Neural cell (in vitro differentiated cells): Measurements from ENCODE around the gene ZNF3. TPM values are rescaled to one million over a fixed set of nuclear protein-coding genes. Genes with fewer than 3 reads are reported as not detected.

ENCODE experiments used
- H2AFZ ChIP-seq: fragments of 200-600, 300-800 bp; sonication (generic), shearing (Covaris generic); 2 replicates; pipeline ENCODE4 v1.6.0; 2014; ENCODE audit warnings: low read depth, mild to moderate bottlenecking, antibody characterized with exemption, low read length, moderate library complexity
- H3F3A ChIP-seq: fragments of 200-600 bp; shearing (Covaris generic); 2 replicates; pipeline ENCODE4 v1.6.1; 2016; ENCODE audit warnings: mild to moderate bottlenecking, moderate library complexity, mixed read lengths, antibody characterized with exemption, low read length; ENCODE audit not compliant: insufficient read depth, poor library complexity, severe bottlenecking
- H3K27ac ChIP-seq: fragments of 200-600, 300-800 bp; sonication (generic), shearing (Covaris generic); 2 replicates; pipeline ENCODE4 v1.5.1; 2014; ENCODE audit warnings: mild to moderate bottlenecking, low read length, moderate library complexity
- H3K27me3 ChIP-seq: fragments of 300-800, 200-600 bp; sonication (generic), shearing (Covaris generic); 2 replicates; pipeline ENCODE4 v1.6.0; 2014; ENCODE audit warnings: mild to moderate bottlenecking, low read depth, low read length, moderate library complexity; ENCODE audit not compliant: insufficient read depth
- H3K36me3 ChIP-seq: fragments of 300-800, 200-600 bp; sonication (generic), shearing (Covaris generic); 2 replicates; pipeline ENCODE4 v1.5.1; 2014; ENCODE audit warnings: mild to moderate bottlenecking, antibody characterized with exemption, low read length, moderate library complexity; ENCODE audit not compliant: insufficient read depth
- H3K4me2 ChIP-seq: fragments of 300-800, 200-600 bp; sonication (generic), shearing (Covaris generic); 2 replicates; pipeline ENCODE4 v1.6.0; 2014; ENCODE audit warnings: mild to moderate bottlenecking, low read length
- H3K4me3 ChIP-seq: fragments of 300-800, 200-600 bp; sonication (generic), shearing (Covaris generic); 2 replicates; pipeline ENCODE4 v1.5.1; 2014; ENCODE audit warnings: mild to moderate bottlenecking, low read length, moderate library complexity
- H3K79me2 ChIP-seq: fragments of 200-600 bp; shearing (Covaris generic); replicated peaks from 2 replicates; pipeline ENCODE4 v1.6.0; 2014; ENCODE audit warnings: mild to moderate bottlenecking, low read length, moderate library complexity; ENCODE audit not compliant: insufficient read depth
- H3K9ac ChIP-seq: fragments of 300-800, 200-600 bp; sonication (generic), shearing (Covaris generic); 2 replicates; pipeline ENCODE4 v1.6.1; 2016; ENCODE audit warnings: mild to moderate bottlenecking, low read length, mixed read lengths
- H3K9me2 ChIP-seq: fragments of 200-600 bp; shearing (Covaris generic); 2 replicates; pipeline ENCODE4 v1.6.1; 2016; ENCODE audit warnings: mild to moderate bottlenecking, low read length, mixed read lengths; ENCODE audit not compliant: insufficient read depth
- H3K9me3 ChIP-seq: fragments of 200-600, 300-800 bp; sonication (generic), shearing (Covaris generic); 2 replicates; pipeline ENCODE4 v1.6.1; 2016; ENCODE audit warnings: mild to moderate bottlenecking, mixed run types, low read length, moderate library complexity, mixed read lengths
- H4K20me1 ChIP-seq: fragments of 200-600 bp; shearing (Covaris generic); 2 replicates; pipeline ENCODE4 v1.6.1; 2016; ENCODE audit warnings: mild to moderate bottlenecking, mixed run types; ENCODE audit not compliant: insufficient read depth
- EP300 ChIP-seq: fragments of 450-650 bp; conservative IDR thresholded peaks from 2 replicates; pipeline ENCODE4 v1.6.1; 2014; ENCODE audit warnings: antibody characterized with exemption, mild to moderate bottlenecking, moderate library complexity; ENCODE audit not compliant: poor library complexity, severe bottlenecking
- EZH2 ChIP-seq: fragments of 200-600, 300-800 bp; shearing (Covaris generic), sonication (generic); IDR thresholded peaks from 2 replicates; pipeline ENCODE4 v1.6.1; 2014; ENCODE audit warnings: antibody characterized with exemption, low read length, borderline replicate concordance, mild to moderate bottlenecking; ENCODE audit not compliant: insufficient read depth, poor library complexity, severe bottlenecking
- MXI1 ChIP-seq: fragments of 450-650 bp; conservative IDR thresholded peaks from 2 replicates; pipeline ENCODE4 v1.6.1; 2014; ENCODE audit warnings: antibody characterized with exemption, mild to moderate bottlenecking; ENCODE audit not compliant: poor library complexity, severe bottlenecking
- POLR2AphosphoS5 ChIP-seq: IDR thresholded peaks from 2 replicates; pipeline ENCODE4 v1.6.1; 2012
- RAD21 ChIP-seq: fragments of 450-650 bp; conservative IDR thresholded peaks from 2 replicates; pipeline ENCODE4 v1.6.1; 2014; ENCODE audit warnings: antibody characterized with exemption, mild to moderate bottlenecking, moderate library complexity
- REST ChIP-seq: IDR thresholded peaks from 2 replicates; pipeline ENCODE4 v1.6.1; 2012; ENCODE audit warnings: borderline replicate concordance
- SMC3 ChIP-seq: fragments of 450-650 bp; conservative IDR thresholded peaks from 2 replicates; pipeline ENCODE4 v1.6.1; 2014; ENCODE audit warnings: antibody characterized with exemption, mild to moderate bottlenecking, moderate library complexity; ENCODE audit not compliant: poor library complexity
- TAF1 ChIP-seq: IDR thresholded peaks from 2 replicates; pipeline ENCODE4 v1.6.1; 2012; ENCODE audit warnings: low read depth
- polyA plus RNA-seq: library from polyadenylated mRNA; depleted of rRNA; stranded (reverse); fragments of >200 nt; gene quantifications from 2 replicates; pipeline ENCODE4 v1.2.3, GENCODE V29; 2014
- TF ChIP-seq, protein P1 (sequence below): fragments of 450-650 bp; IDR thresholded peaks from 2 replicates; pipeline ENCODE4 v1.5.1; 2014; ENCODE audit warnings: antibody characterized with exemption, mild to moderate bottlenecking, moderate library complexity; ENCODE audit not compliant: poor library complexity, severe bottlenecking

Gene ZNF3
- polyA plus RNA-seq, 1 donor from 2014 or later: 57.2 TPM

GRCh38 chr7:100099452-100099851 lies 17.9 kb upstream of the ZNF3 start:
- no peak for TF ChIP-seq EZH2
- no peak for TF ChIP-seq TAF1
- TF ChIP-seq, protein P1, sequence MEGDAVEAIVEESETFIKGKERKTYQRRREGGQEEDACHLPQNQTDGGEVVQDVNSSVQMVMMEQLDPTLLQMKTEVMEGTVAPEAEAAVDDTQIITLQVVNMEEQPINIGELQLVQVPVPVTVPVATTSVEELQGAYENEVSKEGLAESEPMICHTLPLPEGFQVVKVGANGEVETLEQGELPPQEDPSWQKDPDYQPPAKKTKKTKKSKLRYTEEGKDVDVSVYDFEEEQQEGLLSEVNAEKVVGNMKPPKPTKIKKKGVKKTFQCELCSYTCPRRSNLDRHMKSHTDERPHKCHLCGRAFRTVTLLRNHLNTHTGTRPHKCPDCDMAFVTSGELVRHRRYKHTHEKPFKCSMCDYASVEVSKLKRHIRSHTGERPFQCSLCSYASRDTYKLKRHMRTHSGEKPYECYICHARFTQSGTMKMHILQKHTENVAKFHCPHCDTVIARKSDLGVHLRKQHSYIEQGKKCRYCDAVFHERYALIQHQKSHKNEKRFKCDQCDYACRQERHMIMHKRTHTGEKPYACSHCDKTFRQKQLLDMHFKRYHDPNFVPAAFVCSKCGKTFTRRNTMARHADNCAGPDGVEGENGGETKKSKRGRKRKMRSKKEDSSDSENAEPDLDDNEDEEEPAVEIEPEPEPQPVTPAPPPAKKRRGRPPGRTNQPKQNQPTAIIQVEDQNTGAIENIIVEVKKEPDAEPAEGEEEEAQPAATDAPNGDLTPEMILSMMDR: no peak
- no peak for TF ChIP-seq MXI1
- no peak for TF ChIP-seq SMC3
- no peak for TF ChIP-seq RAD21
- no peak for TF ChIP-seq REST
- no peak for TF ChIP-seq EP300
- no peak for TF ChIP-seq POLR2AphosphoS5
- no peaks in the 10 kb centered on the region for H3F3A ChIP-seq
- peak overlapping the region; percentile 93 for H3K9ac ChIP-seq
- no peaks in the 10 kb centered on the region for H3K9me3 ChIP-seq
- peak overlapping the region; percentile 81 for H3K4me2 ChIP-seq
- no peaks in the 10 kb centered on the region for H3K9me2 ChIP-seq
- no peaks in the 10 kb centered on the region for H3K27me3 ChIP-seq
- H3K79me2 ChIP-seq: peaks cover 26% of the 10 kb centered on the region
- H2AFZ ChIP-seq: no peak overlapping the region
- H3K27ac ChIP-seq: peak overlapping the region; percentile 95
- H3K36me3 ChIP-seq: peaks cover 14% of the 10 kb centered on the region
- H4K20me1 ChIP-seq: no peaks in the 10 kb centered on the region
- H3K4me3 ChIP-seq: peak overlapping the region; percentile 78

GRCh38 chr7:100098913-100099312 lies 17.4 kb upstream of the ZNF3 start:
- no peak overlapping the region for H2AFZ ChIP-seq
- H3K79me2 ChIP-seq: peaks cover 26% of the 10 kb centered on the region
- peak overlapping the region; percentile 95 for H3K27ac ChIP-seq
- H3K9ac ChIP-seq: peak overlapping the region; percentile 93
- no peaks in the 10 kb centered on the region for H4K20me1 ChIP-seq
- H3K27me3 ChIP-seq: no peaks in the 10 kb centered on the region
- no peaks in the 10 kb centered on the region for H3K9me3 ChIP-seq
- H3F3A ChIP-seq: no peaks in the 10 kb centered on the region
- H3K4me3 ChIP-seq: peak overlapping the region; percentile 78
- H3K36me3 ChIP-seq: peaks cover 14% of the 10 kb centered on the region
- H3K9me2 ChIP-seq: no peaks in the 10 kb centered on the region
- peak overlapping the region; percentile 81 for H3K4me2 ChIP-seq
- TF ChIP-seq POLR2AphosphoS5 (no peak), REST (no peak), EZH2 (no peak), TAF1 (no peak), RAD21 (no peak), MXI1 (no peak), EP300 (no peak), SMC3 (no peak)
- TF ChIP-seq, protein P1: no peak
